Measurements from ENCODE around the gene EGFR.

EGFR gene

DNA sequence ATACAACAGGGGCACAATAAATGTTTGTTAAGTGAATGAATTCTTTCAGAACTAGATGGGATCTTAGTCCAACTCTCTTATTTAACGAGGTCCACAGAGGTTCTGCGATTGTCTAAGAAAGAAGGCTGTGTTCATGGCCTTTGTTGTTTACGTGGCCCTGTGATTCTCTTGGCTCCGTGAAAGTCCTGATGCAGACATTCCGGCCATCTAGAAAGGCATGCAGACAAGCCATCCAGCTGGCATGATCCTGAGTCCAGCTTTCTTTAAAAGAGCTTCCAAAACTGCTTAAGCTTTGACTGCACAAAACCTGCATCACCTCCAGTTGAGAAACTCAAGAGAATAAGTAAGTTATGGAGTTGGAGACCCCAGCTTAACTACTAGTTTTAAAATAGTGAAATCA lies 26.0 kb downstream of the EGFR start:
- Histone ChIP-seq H3K9me2 (ENCODE audit: low read depth, low read length) (no peaks in the 10 kb centered on the region), H3K4me1 (ENCODE audit: insufficient read depth, low read length, severe bottlenecking) (no peaks in the 10 kb centered on the region), H3K4me2 (ENCODE audit: low read length) (no peak overlapping the region), H3K79me2 (ENCODE audit: insufficient read depth, low read length) (no peaks in the 10 kb centered on the region), H3K9ac (ENCODE audit: low read length) (no peak overlapping the region), H2AFZ (ENCODE audit: low read length) (no peak overlapping the region), H3F3A (ENCODE audit: insufficient read depth, low read length) (no peaks in the 10 kb centered on the region), H3K9me3 (ENCODE audit: low read length) (no peaks in the 10 kb centered on the region), H3K27ac (ENCODE audit: low read depth, low read length, poor library complexity, severe bottlenecking) (no peak overlapping the region), H3K27me3 (ENCODE audit: insufficient read depth, low read length) (no peaks in the 10 kb centered on the region), H4K20me1 (ENCODE audit: insufficient read depth, low read length) (no peaks in the 10 kb centered on the region), H3K36me3 (ENCODE audit: insufficient read depth, low read length) (no peaks in the 10 kb centered on the region), H3K4me3 (ENCODE audit: low read depth, low read length, poor library complexity, severe bottlenecking) (no peak overlapping the region)
- TF ChIP-seq EZH2 (IDR thresholded peaks at IDR 0.05; ENCODE audit: borderline replicate concordance, low read length), result no peak
- TF ChIP-seq, protein P1, sequence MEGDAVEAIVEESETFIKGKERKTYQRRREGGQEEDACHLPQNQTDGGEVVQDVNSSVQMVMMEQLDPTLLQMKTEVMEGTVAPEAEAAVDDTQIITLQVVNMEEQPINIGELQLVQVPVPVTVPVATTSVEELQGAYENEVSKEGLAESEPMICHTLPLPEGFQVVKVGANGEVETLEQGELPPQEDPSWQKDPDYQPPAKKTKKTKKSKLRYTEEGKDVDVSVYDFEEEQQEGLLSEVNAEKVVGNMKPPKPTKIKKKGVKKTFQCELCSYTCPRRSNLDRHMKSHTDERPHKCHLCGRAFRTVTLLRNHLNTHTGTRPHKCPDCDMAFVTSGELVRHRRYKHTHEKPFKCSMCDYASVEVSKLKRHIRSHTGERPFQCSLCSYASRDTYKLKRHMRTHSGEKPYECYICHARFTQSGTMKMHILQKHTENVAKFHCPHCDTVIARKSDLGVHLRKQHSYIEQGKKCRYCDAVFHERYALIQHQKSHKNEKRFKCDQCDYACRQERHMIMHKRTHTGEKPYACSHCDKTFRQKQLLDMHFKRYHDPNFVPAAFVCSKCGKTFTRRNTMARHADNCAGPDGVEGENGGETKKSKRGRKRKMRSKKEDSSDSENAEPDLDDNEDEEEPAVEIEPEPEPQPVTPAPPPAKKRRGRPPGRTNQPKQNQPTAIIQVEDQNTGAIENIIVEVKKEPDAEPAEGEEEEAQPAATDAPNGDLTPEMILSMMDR (IDR thresholded peaks at IDR 0.05; ENCODE audit: low read length), result no peak

DNA sequence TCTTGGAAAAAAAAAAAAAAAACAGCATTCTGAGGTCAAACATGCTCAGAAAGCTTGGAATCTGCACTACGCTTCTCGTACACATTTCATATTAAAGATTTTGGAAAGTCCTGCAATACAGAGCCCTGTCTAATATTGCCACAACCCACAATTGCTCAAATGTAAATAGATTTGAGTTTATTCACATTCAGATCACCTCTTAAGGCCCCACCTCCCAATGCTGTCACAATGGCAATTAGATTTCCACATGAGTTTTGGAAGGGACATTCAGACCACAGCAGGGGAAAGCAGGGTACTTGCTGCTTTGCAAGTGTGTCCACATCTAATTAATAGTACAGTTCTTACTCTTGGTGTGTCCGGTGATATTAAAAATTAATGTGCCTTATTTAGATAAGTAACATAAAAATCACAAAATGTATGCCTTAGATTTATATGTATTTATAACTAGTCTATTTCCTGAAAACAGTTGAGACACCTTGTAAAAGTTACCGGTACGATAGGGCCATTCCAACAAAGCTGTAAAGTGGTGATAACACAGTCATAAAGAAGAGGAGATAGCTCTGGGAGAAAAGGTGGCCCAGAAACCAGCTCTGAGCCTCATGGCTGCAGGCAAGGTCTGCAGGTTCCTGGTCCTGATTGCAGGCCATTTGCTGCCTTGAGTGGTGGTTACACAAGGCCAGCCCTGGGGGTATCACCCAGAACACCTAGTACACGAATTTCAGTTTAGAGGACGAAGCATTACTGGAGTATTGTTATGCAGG lies 27.9 kb downstream of the EGFR start:
- H3K4me3 ChIP-seq (ENCODE audit: low read depth, low read length, poor library complexity, severe bottlenecking), result no peak overlapping the region
- H3K9me3 ChIP-seq (ENCODE audit: low read length), result no peaks in the 10 kb centered on the region
- H3K4me1 ChIP-seq (ENCODE audit: insufficient read depth, low read length, severe bottlenecking), result no peaks in the 10 kb centered on the region
- H3F3A ChIP-seq (ENCODE audit: insufficient read depth, low read length), result no peaks in the 10 kb centered on the region
- H3K36me3 ChIP-seq (ENCODE audit: insufficient read depth, low read length), result no peaks in the 10 kb centered on the region
- no peaks in the 10 kb centered on the region for H3K27me3 ChIP-seq (ENCODE audit: insufficient read depth, low read length)
- H3K27ac ChIP-seq (ENCODE audit: low read depth, low read length, poor library complexity, severe bottlenecking), result no peak overlapping the region
- no peak overlapping the region for H2AFZ ChIP-seq (ENCODE audit: low read length)
- no peaks in the 10 kb centered on the region for H3K79me2 ChIP-seq (ENCODE audit: insufficient read depth, low read length)
- TF ChIP-seq EZH2 (IDR thresholded peaks at IDR 0.05; ENCODE audit: borderline replicate concordance, low read length), result no peak
- TF ChIP-seq, protein P1 (IDR thresholded peaks at IDR 0.05; ENCODE audit: low read length), result no peak
- H3K9ac ChIP-seq (ENCODE audit: low read length), result no peak overlapping the region
- H3K4me2 ChIP-seq (ENCODE audit: low read length), result no peak overlapping the region
- H4K20me1 ChIP-seq (ENCODE audit: insufficient read depth, low read length), result no peaks in the 10 kb centered on the region
- H3K9me2 ChIP-seq (ENCODE audit: low read depth, low read length), result no peaks in the 10 kb centered on the region

DNA sequence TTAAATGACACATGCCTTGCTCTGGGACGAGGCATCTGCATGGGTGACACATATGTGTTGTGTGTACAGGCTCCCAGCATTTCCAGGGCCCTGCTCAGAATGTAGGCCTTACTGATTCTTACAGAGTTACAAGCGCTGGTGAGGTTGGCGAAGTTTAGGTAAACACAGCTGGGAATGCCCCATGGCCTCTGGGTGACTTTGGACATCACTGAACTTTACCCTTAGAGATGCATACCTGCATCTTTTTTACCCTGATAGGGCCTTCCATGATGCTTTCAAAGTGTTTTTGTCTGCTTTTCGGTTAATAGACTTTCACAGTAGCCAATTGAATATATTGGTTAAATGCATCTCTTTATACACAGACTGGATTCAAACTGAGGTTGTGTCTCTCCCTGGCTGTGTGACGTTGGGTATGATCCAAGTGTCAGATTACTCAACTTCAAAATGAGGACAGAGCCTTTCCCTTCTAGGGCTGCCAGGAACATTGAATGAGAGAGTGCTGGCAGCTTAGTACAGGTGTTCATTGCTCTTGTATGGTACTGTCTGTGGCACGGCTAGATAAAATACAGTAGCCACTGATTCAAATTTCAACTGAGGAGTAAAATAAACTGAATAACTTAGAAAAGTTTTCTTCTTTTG lies 29.5 kb downstream of the EGFR start:
- Histone ChIP-seq H3K9me2 (ENCODE audit: low read depth, low read length) (no peaks in the 10 kb centered on the region), H3K9ac (ENCODE audit: low read length) (no peak overlapping the region), H3K36me3 (ENCODE audit: insufficient read depth, low read length) (no peaks in the 10 kb centered on the region), H3F3A (ENCODE audit: insufficient read depth, low read length) (no peaks in the 10 kb centered on the region), H3K4me3 (ENCODE audit: low read depth, low read length, poor library complexity, severe bottlenecking) (no peak overlapping the region), H2AFZ (ENCODE audit: low read length) (no peak overlapping the region), H3K27ac (ENCODE audit: low read depth, low read length, poor library complexity, severe bottlenecking) (no peak overlapping the region), H4K20me1 (ENCODE audit: insufficient read depth, low read length) (no peaks in the 10 kb centered on the region), H3K27me3 (ENCODE audit: insufficient read depth, low read length) (no peaks in the 10 kb centered on the region), H3K4me1 (ENCODE audit: insufficient read depth, low read length, severe bottlenecking) (no peaks in the 10 kb centered on the region), H3K4me2 (ENCODE audit: low read length) (no peak overlapping the region), H3K9me3 (ENCODE audit: low read length) (no peaks in the 10 kb centered on the region), H3K79me2 (ENCODE audit: insufficient read depth, low read length) (no peaks in the 10 kb centered on the region)
- TF ChIP-seq, protein P1 (IDR thresholded peaks at IDR 0.05; ENCODE audit: low read length), result no peak
- TF ChIP-seq EZH2 (IDR thresholded peaks at IDR 0.05; ENCODE audit: borderline replicate concordance, low read length), result no peak

Data from OCI-LY1 (cell line).